Left ventricle myocardium inferior (tissue), 1 donor: ENCODE results near the gene ETV7. TPM values are rescaled to one million over a fixed set of nuclear protein-coding genes. Genes with fewer than 3 reads are reported as not detected.
"Not testable (repeated sequence)": the region's sequence is repeated elsewhere in the genome, so short reads cannot be mapped to it uniquely, and the experiment has no call there.

Source experiments
- DNase-seq: peaks from one replicate; pipeline ENCODE4 v3.0.0-alpha.2; 2020
- H3K27ac ChIP-seq: fragments of 200-600 bp; replicated peaks from 2 replicates; pipeline ENCODE4 v1.8.0; 2021
- H3K27me3 ChIP-seq: fragments of 200-600 bp; 2 replicates; pipeline ENCODE4 v1.8.0; 2021; ENCODE audit warnings: low read depth
- H3K36me3 ChIP-seq: fragments of 200-600 bp; 2 replicates; pipeline ENCODE4 v1.8.0; 2021
- H3K4me1 ChIP-seq: fragments of 200-600 bp; 2 replicates; pipeline ENCODE4 v1.8.0; 2021
- H3K4me3 ChIP-seq: fragments of 200-600 bp; 2 replicates; pipeline ENCODE4 v1.8.0; 2021; ENCODE audit warnings: mild to moderate bottlenecking, moderate library complexity
- H3K9me3 ChIP-seq: fragments of 200-600 bp; replicated peaks from 2 replicates; pipeline ENCODE4 v1.8.0; 2021
- intact Hi-C: fragments of 100-400 bp; cut with micrococcal nuclease; formaldehyde crosslinking; loops from one replicate; pipeline ENCODE4 v1.11.0; 2022
- total RNA-seq: library from RNA; stranded (reverse); fragmentation: NEBNext Ultra II Directional; extraction: Animal tissue kit (Norgen Biotek cat#: 25700); gene quantifications from one replicate; pipeline ENCODE4 v1.2.1, GENCODE V29; 2021
- TF ChIP-seq, protein P1 (sequence below): fragments of 200-600 bp; IDR thresholded peaks from 2 replicates; pipeline ENCODE4 v1.8.0; 2021; ENCODE audit warnings: antibody characterized with exemption, mild to moderate bottlenecking, borderline replicate concordance
- donor health status: DM: no; HTN: yes; CAD: no; lungs with severe emphysema.

ETV7 gene
- total RNA-seq, 1 donor from 2014 or later = not detected

DNA sequence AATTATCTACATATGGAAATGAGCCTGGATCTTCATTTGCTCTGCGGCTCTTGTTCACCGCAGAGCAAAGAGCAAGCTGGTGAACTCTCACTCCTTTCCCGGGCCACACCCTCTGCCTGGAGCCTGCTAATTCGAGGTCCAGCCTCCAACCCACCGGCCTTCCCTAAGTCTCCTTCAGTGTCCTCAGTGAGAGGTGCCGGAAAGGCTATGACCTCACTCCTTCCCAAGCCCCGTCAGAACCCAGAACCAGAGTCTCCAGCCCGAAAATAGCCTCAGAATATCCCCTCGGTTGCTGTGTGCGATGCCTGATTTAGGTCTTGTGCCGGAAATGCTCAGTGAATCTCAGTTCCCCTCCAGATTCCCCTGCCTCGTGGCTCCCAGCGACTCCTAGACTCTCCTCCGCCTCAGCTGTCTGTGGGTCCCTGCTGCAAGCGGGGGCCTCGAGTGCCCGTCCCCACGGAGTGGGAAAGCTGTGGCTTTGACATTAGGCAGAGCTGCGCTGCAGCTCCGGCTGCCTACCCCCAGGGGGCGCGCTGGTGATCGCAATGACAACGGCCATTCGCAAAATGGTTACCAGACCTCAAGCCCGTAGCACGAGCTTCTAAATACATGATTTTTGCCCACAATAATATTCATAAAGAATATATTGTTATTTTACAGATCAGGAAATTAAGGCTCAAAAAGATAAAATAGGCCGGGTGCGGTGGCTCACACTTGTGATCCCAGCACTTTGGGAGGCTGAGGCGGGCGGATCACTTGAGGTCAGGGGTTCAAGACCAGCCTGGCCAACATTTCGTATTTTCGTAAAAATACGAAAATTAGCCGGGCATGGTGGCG, 46.6 kb downstream of the ETV7 start:
- Histone ChIP-seq H3K4me1 (peaks cover 9% of the 10 kb centered on the region), H3K36me3 (no peaks in the 10 kb centered on the region), H3K4me3 (peak overlapping the region; percentile 54), H3K27me3 (peaks cover 56% of the 10 kb centered on the region), H3K27ac (peak overlapping the region; percentile 47), H3K9me3 (no peaks in the 10 kb centered on the region)
- peak; percentile 77 for DNase-seq
- TF ChIP-seq, protein P1, sequence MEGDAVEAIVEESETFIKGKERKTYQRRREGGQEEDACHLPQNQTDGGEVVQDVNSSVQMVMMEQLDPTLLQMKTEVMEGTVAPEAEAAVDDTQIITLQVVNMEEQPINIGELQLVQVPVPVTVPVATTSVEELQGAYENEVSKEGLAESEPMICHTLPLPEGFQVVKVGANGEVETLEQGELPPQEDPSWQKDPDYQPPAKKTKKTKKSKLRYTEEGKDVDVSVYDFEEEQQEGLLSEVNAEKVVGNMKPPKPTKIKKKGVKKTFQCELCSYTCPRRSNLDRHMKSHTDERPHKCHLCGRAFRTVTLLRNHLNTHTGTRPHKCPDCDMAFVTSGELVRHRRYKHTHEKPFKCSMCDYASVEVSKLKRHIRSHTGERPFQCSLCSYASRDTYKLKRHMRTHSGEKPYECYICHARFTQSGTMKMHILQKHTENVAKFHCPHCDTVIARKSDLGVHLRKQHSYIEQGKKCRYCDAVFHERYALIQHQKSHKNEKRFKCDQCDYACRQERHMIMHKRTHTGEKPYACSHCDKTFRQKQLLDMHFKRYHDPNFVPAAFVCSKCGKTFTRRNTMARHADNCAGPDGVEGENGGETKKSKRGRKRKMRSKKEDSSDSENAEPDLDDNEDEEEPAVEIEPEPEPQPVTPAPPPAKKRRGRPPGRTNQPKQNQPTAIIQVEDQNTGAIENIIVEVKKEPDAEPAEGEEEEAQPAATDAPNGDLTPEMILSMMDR = peak; percentile 98
- intact Hi-C loops = no loop called here

- no peak for DNase-seq
- Histone ChIP-seq H3K27ac (peak overlapping the region; percentile 47), H3K4me3 (no peak overlapping the region), H3K36me3 (no peaks in the 10 kb centered on the region), H3K4me1 (peaks cover 11% of the 10 kb centered on the region), H3K9me3 (no peaks in the 10 kb centered on the region), H3K27me3 (peaks cover 57% of the 10 kb centered on the region)
- TF ChIP-seq, protein P1 = no peak
- intact Hi-C loops = no loop called here
Observed at GRCh38 chr6:36340306-36340617, 47.2 kb downstream of the ETV7 start.

DNA sequence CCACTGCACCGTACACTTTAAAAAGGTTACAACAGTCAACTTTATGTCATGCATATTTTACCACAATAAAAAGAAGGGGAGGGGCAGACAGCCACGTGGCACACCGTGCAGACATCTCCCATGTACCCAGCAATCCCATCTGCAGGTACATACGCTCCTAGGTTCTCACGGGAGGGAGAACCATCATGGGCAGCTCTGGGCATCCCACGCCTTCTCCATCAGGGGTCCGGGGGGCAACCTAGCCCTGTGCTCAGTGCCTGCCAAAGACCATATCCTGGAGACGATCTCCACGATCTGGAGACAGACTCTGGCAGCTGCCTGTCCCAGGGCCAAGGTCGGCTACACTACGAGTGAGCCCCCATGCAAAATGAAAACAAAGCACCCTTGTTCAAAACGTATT, 48.3 kb downstream of the ETV7 start:
- DNase-seq = no peak
- Histone ChIP-seq H3K27ac (no peak overlapping the region), H3K27me3 (peaks cover 58% of the 10 kb centered on the region), H3K36me3 (no peaks in the 10 kb centered on the region), H3K4me1 (peaks cover 22% of the 10 kb centered on the region), H3K9me3 (no peaks in the 10 kb centered on the region), H3K4me3 (no peak overlapping the region)
- TF ChIP-seq, protein P1 = no peak
- intact Hi-C loops = no loop called here

GRCh38 chr6:36338223-36338622, 49.2 kb downstream of the ETV7 start:
- intact Hi-C loops, H3K27ac ChIP-seq, H3K36me3 ChIP-seq, H3K9me3 ChIP-seq, H3K4me3 ChIP-seq, DNase-seq: not testable (repeated sequence)
- Histone ChIP-seq H3K27me3 (peaks cover 59% of the 10 kb centered on the region), H3K4me1 (peaks cover 30% of the 10 kb centered on the region)

DNA sequence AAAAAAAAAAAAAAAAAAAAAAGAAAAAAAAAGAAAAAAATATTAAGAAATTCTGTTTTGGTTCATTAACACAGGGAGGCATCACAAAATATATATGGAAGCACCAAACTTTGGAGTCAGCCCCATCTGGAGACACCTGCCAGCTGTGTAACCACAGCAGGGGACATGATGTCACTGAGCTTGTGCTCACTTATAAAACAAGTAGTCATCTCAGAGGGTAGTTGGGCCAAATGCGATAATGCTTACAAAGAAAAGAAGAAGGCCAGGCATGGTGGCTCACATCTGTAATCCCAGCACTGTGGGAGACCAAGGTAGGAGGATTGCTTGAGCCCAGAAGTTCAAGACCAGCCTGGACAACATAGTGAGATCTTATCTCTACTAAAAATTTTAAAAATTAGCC, 49.7 kb downstream of the ETV7 start:
- Histone ChIP-seq H3K27ac (no peak overlapping the region), H3K4me3 (no peak overlapping the region), H3K36me3 (no peaks in the 10 kb centered on the region), H3K27me3 (peaks cover 59% of the 10 kb centered on the region), H3K9me3 (no peaks in the 10 kb centered on the region), H3K4me1 (peaks cover 30% of the 10 kb centered on the region)
- DNase-seq = no peak
- TF ChIP-seq, protein P1 = no peak
- intact Hi-C loops = no loop called here

DNA sequence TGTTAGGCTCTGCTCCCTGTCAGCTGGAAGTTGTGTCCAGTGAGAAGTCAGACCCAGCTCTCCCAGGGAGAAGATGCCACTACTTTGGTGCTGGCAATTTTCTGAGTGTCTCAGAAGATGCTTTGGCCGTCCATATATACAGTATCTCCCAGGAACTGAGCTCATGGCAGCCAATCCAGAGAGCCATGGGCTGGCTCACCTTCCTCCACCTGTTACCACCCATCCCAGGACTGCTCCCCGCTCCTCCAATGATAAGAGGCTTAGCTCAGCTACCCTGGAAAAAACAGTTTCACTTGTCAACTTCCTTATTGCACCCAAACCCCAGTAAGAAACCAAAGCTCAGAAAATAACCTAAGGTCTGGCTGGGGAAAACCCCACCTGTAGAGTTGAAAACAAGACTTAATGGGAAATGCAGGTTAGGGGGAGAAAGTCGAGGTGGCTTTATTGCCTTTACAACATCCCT, 50.7 kb downstream of the ETV7 start, which contains the start of gene BNIP5:
BNIP5 (minus strand) TSS at position 110 of the 463 bp plus-strand sequence. CDS start 6,198 bp downstream, outside the sequence.
- H3K27ac ChIP-seq = no peak within 1 kb of the TSS
- H3K4me3 ChIP-seq = no peak within 1 kb of the TSS
- TF ChIP-seq, protein P1 = no peak
- H3K27me3 ChIP-seq = peaks cover 59% of the 10 kb centered on the region
- peaks cover 30% of the 10 kb centered on the region for H3K4me1 ChIP-seq
- no peaks in the 10 kb centered on the region for H3K36me3 ChIP-seq
- no peaks in the 10 kb centered on the region for H3K9me3 ChIP-seq
- intact Hi-C loops = no loop called here
- DNase-seq = no peak
